HUDEP-2 (cell line): Measurements from ENCODE around the gene LRBA.
A peak's percentile ranks its signal among the peaks of the same experiment; 100 is the strongest.
"Not testable (repeated sequence)": the region's sequence is repeated elsewhere in the genome, so short reads cannot be mapped to it uniquely, and the experiment has no call there.

Experiments used
- DNase-seq, 76 experiments: peaks; one replicate each; lab custom pipeline; 2025; ENCODE audit not compliant: unreplicated experiment in 76 of 76; lab: John Stamatoyannopoulos, UW

Gene LRBA, protein sequence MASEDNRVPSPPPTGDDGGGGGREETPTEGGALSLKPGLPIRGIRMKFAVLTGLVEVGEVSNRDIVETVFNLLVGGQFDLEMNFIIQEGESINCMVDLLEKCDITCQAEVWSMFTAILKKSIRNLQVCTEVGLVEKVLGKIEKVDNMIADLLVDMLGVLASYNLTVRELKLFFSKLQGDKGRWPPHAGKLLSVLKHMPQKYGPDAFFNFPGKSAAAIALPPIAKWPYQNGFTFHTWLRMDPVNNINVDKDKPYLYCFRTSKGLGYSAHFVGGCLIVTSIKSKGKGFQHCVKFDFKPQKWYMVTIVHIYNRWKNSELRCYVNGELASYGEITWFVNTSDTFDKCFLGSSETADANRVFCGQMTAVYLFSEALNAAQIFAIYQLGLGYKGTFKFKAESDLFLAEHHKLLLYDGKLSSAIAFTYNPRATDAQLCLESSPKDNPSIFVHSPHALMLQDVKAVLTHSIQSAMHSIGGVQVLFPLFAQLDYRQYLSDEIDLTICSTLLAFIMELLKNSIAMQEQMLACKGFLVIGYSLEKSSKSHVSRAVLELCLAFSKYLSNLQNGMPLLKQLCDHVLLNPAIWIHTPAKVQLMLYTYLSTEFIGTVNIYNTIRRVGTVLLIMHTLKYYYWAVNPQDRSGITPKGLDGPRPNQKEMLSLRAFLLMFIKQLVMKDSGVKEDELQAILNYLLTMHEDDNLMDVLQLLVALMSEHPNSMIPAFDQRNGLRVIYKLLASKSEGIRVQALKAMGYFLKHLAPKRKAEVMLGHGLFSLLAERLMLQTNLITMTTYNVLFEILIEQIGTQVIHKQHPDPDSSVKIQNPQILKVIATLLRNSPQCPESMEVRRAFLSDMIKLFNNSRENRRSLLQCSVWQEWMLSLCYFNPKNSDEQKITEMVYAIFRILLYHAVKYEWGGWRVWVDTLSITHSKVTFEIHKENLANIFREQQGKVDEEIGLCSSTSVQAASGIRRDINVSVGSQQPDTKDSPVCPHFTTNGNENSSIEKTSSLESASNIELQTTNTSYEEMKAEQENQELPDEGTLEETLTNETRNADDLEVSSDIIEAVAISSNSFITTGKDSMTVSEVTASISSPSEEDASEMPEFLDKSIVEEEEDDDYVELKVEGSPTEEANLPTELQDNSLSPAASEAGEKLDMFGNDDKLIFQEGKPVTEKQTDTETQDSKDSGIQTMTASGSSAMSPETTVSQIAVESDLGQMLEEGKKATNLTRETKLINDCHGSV (N-terminal part only)

DNA sequence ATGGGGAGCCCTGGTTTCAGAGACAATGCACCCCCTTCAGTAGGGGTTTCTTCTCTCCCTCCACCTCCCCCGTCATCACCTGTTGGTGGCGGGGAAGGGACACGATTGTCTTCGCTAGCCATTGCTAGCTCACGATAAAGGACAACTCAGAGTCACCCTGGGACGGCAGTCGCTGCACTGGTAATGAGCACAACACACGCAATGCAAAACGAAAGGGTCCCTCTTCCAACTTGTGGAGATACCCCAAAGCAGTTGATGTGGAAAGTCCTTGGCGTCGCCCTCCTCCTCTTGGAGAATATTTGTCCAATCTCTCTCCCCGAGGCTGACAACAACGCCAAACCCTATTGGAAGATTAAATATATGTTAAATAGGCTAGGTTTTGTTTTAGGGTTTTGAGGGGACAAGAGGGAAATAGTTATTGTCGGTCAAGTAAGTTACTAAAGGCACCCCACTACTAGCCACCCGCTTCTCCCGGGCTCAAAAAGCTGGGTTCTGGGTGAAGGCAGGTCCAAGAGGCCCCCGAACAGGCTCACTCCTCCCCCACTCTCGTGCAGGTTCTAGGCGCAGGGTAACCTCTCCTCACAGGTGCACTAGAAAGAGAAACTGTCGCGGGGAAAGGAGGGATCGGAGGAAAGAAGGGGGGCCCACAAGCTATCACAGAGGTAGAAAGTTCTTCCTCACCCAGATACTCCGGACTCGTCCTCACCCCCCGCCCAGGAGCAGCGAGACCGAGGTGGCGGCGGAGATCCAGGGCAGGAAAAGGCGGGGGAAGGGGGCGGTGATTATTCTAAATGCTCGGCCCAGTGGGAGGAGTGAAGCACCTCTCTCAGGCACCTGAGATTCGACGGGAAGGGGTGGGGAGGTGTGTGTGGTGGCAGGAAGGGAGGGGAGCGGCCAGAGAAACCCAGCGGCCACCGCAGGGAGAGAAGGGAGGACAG lies at the start of gene LRBA:
LRBA (minus strand) TSS at position 764 of the 938 bp plus-strand sequence; CDS start at position 122, 642 bp downstream.
- DNase-seq, result peak in 73 of 76 experiments; percentile 19 to 91 (median 70)

DNA sequence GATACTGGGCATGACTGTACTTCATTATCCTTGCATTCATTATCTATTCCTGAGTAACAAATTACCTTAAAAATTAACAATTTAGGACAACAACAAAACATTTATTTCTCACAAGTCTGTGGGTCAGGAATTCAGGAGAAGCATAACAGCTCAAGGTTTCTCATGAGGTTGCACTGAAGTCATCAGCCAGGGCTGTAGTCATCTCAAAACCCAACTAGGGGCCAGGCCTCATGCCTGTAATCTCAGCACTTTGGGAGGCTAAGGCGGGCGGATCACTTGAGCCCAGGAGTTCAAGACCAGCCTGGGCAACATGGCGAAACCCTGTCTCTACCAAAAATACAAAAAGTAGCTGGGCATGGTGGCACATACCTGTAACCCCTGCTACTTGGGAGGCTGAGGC lies 48.1 kb upstream of the LRBA start:
- not testable (repeated sequence) for DNase-seq

DNA sequence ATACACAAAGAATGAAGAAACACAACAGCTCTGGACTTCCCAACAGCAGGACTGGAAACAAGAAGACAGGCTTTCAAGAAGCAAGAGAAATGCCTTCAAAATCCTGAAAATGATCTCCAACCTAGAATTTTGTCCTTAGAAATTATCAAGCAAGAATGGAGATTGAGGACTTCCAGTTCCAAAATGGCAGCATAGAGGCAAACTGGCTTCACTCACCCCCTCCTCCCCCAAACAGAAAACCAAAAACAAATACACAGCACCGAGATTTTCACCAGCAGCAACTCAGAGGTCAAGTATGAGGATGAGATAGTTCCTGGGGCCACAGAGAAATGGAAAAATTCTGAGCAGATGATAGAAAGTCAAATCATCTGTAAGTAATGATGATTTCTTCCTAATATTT lies 40.5 kb upstream of the LRBA start:
- DNase-seq, result no peak

DNA sequence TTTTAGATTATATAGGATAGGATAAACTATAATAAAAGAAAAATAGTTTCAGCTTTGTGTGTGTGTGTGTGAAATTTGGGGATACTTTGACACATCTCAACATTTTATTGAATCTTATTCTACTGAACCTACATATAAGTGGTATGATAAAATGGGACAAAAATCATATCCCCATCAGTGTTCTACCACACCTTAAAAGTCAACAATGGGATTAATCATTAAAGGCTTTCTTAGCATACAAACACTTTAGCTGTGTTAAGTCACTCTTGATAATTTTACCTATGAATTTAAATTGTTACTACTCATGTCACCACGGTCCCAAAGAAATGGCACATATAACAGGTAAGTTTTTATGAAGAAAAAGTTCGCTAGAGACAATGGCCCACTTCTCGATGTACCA lies 37.7 kb upstream of the LRBA start:
- DNase-seq, result no peak

DNA sequence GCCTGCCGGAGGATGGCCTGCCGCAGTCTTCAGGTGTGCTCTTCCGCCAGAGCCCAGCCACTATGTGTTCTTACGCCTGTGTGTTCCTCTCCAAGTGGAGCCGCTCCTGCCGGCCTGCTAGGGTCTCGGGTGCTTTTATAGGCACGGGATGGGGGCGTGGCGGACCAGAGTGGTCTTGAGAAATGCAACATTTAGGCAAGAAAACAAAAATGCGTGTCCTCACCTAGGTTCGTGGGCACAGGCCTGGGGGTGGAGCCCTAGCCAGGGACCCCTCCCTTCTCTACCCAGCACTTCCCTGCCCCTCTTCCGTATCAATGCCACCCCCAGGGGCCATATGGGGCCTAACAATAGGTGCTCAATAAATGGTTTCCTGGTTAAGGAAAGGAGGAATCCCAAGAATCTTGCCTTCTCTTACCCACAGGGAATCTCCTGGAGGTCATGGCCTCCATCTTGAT lies 34.4 kb upstream of the LRBA start:
- DNase-seq, result no peak

DNA sequence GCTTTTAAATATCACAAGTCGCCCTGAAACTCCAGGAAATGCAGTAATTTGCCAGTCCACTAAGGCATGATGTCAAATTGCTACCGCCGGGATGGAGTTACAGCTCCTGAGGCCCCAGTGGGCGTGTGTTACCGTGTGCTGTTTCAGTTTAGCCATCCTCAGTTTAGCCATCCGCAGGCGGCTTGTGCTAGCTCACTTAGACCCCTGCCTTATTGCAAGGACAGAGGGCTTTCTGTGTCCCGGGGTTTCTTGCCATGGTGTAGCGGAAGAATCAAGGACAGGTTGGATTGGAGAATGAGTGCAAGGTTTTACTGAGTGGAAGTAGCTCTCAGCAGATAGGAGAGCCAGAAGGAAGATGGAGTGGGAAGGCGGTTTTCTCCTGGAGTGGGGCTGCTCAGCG lies 33.8 kb upstream of the LRBA start:
- DNase-seq, result no peak

DNA sequence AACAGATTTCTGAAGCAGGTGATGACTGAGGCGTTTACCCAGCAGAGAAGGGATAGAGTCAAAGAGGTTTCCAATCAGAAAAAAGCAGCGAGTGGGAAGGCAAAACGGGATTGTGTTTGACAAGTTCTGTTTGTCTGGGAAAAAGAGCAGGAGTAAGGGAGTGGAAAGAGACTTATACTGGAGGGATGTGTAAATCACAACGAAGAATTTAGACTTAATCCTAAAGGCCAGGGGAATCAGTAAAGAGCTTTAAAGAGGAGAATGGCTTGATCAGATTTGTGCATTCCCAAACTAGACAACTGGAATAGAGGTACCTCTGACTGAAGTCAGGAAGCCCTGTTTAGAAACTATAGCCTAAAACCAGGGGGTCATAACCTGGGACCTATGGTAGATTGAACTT lies 31.5 kb upstream of the LRBA start:
- no peak for DNase-seq

DNA sequence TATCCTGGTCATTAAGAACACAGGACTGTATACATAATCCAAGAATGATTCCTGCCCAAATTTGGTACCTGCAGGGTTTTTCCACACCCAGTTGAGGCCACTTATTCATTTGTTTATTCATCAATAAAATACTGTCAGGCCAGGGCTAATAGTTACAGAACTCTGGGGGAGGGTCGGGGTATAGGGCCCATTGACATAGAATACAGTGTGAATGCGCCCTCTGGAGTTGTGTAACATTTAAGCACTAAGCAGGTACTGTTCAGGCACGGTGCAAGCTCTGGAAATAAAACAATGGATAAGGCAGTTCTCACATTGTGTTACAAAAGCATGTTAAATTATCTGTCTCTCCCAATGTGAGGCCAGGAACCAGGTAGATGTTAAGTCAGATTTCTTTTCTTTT lies 30.8 kb upstream of the LRBA start:
- peak in 6 of 76 experiments; percentile 8 to 18 (median 10) for DNase-seq

DNA sequence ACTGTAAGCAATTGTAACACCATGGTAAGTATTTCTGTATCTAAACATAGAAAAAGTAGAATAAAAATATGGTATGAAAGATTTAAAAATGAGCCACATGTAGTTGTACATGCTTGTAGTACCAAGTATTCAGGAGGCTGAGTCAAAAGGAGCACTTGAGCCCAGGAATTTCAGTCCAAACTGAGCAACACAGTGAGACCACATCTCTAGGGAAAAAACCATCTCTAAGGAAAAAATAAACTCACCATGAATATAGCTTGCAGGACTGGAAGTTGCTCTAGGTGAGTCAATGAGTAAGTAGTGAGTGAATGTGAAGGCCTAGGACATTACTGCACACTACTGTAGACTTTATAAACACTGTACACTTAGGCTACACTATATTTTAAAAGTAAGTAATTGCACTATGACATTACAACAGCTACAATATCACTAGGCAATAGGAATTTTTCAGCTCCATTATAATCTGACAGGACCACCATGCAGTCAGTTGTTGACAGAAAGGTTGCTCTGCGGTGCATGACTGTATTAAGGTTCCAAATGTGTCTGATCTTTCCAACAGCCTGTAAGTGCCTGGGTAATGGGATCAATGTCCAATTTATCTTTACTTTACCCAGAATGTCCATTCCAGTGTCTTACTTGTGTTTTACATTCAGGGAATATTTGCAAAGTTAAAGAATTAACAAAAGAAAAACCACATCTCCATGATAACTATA lies 28.9 kb upstream of the LRBA start:
- DNase-seq, result no peak

DNA sequence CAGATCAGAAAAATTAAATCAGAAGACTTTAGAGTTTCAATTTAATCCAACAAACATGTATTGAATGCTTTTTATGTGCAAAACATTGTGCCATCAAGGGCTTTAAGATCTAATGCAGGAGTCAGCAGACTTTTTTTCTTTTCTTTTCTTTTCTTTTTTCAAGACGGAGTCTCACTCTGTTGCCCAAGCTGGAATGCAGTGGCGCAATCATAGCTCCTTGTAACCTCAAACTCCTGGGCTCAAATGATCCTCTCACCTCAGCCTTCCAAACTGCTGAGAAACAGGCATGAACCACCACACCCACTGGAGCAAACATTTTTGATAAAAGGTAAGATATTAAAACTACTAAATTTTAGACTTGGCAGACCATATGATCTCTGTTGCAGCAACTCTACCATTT lies 24.6 kb upstream of the LRBA start:
- no peak for DNase-seq

DNA sequence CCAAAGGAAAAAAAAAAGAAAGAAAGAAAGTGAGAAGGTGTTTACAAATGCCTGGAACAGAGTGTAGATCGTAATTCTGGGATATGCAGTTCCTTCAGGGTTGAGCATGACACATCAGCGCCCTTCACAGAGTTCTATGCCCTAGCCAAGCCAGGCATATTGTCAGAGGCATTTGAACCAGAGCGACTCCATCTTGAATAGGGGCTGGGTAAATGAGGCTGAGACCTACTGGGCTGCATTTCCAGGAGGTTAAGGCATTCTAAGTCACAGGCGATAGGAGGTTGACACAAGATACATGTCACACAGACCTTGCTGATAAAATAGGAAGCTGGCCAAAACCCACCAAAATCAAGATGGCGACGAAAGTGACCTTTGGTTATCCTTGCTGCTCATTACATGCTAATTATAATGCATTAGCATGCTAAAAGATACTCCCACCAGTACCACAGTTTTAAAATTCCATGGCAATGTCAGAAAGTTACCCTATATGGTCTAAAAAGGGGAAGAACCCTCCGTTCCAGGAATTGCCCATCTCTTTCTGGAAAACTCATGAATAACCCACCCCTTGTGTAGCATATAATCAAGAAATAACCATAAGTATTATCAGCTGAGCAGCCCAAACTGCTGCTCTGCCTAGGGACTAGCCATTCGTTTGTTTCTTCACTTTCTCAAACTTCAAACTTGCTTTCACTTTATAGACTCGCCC lies 23.5 kb upstream of the LRBA start:
- DNase-seq, result no peak

DNA sequence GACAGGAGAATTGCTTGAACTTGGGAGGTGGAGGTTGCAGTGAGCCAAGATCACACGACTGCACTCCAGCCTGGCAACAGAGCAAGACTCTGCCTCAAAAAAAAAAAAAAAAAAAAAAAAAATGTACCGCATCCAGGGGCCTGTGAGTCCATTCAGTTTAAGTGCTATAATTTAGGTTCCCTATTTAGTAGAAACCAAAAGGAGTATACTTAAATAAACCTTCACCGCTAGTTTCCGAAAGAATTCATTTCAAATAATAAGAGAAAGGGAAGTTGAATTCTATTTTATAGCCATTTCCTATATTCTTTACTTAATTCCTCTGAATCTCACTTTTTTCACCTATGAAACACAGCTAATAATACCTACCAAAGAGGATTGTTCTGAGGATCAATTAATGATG lies 20.8 kb upstream of the LRBA start:
- DNase-seq, result no peak

DNA sequence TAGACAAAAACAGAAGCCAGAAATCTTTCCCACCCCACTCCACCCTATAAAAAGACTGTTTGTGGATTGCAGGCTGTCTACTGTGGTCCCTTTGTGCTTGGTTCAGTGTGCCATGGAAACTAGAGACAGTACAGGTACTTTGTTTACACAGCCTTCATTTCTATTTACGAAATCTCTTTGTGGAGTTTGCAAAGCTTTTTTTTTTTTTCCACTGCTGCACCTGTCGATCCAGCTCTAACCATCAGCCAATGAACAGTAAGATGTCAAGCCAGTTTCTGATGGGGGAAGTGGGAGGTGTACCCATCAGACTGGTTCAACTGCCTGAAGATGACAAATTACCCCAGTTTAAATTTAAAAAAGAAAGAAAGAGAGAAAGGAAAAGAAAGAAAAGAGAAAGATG lies 20.2 kb upstream of the LRBA start:
- DNase-seq, result no peak

DNA sequence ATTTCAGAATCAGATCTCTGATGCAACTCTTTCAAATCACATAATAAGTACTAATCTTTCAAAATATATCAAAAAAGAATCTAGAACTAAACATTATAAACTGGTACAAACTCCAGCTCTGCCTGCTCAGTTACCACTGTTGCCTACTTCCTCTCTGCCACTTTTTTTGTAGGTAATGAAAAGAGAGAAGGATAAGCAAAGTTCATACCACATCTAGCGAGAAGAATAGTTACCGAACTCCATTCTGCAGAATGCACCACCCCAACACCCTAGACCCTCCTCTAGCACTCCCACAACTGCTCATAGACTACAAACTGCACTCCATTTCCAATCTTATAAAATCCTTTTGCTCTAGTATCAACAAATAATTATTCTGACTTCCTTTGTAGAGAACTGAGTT lies 19.7 kb upstream of the LRBA start:
- no peak for DNase-seq

DNA sequence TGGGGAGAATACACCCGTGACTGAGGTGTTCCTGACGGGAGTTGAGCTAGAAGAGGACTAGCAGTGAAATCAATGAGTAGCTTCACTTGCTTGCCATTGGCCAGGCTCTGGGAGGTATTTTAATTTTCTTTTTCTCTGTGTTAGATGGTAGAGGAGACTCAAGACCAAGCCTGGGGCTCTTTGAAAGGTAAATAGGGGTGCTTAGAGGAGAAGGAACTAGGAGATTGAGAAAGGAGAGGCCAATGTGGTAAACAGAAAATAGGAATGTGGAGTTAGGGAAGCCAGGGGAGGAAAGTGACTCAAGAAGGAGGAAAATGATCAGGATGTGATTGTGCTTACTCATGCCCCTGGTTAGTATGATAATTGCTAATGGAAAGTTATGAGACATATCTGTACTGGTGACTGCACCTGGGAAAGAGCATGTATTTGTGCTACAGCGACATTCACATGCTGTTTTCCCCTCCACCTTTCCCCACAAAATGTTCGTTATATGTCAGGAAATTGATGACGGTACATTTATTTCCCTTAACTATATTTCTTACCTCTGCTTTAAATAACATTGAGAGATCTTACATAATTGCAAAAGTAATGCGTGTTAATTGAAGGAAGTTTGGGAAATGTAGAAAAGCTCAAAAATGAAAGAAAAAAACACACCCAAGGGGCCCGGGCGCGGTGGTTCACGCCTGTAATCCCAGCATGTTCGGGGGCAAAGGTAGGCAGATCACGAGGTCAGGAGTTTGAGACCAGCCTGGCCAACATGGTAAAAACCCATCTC lies 16.9 kb upstream of the LRBA start:
- DNase-seq, result peak in 3 of 76 experiments; percentile 13 to 42 (median 26)

DNA sequence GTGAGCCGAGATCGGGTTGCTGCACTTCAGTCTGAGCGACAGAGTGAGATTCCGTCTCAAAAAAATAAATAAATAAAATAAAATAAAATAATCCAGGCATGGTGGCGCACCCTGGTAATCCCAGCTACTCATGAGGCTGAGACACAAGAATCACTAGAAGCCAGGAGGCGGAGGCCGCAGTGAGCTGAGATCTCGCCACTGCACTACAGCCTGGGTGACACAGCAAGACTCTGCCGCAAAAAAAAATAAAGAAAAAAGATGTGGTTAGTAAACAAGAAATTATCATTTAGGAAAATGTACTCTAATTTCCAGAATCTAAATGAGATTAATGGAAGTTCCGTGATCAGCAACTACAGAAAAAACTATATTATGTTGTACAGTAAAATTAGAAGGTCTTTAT lies 14.5 kb upstream of the LRBA start:
- no peak for DNase-seq

DNA sequence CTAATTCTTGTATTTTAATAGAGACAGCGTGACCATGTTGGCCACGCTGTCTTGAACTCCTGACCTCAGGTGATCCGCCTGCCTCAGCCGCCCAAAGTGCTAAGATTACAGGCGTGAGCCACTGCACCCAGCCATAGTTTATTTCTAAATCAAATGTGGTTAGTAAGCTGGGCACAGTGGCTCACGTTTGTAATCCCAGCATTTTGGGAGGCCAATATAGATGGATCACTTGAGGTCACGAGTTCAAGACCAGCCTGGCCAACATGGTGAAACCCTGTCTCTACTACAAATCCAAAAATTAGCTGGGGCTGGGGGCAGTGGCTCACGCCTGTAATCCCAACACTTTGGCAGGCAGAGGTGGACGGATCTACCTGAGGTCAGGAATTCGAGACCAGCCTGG lies 13.9 kb upstream of the LRBA start:
- DNase-seq, result not testable (repeated sequence)

DNA sequence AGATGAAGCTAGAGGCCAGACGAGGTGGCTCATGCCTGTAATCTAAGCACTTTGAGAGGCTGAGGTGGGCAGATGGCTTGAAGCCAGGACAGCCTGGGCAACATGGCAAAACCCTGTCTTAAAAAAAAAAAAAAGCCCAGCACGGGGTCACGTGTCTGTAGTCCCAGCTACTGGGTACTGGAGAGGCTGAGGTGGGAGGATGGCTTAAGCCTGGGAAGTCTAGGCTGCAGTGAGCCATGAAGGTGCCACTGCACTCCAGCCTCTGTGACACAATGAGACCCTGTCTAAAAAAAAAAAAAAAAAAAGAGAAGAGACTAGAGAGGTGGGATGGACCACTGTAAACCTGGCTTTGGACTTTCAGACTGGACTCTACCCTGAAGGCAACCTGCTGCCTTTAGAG lies 10.7 kb upstream of the LRBA start:
- DNase-seq, result no peak
